ENCODE data around the gene TOMT.

GRCh38 chr11:72078477-72078876 lies 27.2 kb upstream of the TOMT start:
- no peak for TF ChIP-seq CTCF (IDR thresholded peaks at IDR 0.05)
- no peak for TF ChIP-seq ZFX (IDR thresholded peaks at IDR 0.05; ENCODE audit: borderline replicate concordance)

All from 22Rv1 (cell line).